HG02678 (cell line): ENCODE measurements around the gene AGAP1.

Experiments used
- ATAC-seq: cut with Tn5 transposase; IDR thresholded peaks from one replicate; pipeline ENCODE4 v1.9.1; 2021; ENCODE audit warnings: mild to moderate bottlenecking, moderate library complexity; ENCODE audit not compliant: unreplicated experiment

Gene AGAP1

DNA sequence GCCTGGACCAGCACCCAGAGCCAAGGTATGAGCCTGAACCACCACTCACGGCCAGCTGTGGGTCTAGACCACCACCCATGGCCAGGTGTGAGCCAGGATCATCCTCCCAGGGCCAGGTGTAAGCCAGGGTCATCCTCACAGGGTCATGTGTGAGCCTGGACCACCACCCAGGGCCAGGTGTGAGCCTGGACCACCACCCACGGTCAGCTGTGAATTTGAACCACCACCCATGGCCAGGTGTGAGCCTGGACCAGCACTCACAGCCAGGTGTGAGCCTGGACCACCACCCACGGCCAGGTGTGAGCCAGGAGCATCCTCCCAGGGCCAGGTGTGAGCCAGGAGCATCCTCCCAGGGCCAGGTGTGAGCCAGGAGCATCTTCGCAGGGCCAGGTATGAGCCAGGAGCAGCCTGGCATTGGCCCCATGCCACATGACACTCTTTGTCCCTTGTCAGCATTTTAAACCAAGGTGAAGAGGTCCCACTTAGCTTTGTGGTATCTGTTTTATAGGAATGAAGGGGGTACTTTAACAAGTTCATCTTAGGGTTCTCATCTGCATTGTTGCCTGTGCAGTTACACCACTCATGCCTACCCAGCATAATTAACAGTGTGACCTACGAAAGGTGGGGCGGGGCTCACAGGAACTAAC, 71.2 kb downstream of the AGAP1 start:
- ATAC-seq, result no peak

DNA sequence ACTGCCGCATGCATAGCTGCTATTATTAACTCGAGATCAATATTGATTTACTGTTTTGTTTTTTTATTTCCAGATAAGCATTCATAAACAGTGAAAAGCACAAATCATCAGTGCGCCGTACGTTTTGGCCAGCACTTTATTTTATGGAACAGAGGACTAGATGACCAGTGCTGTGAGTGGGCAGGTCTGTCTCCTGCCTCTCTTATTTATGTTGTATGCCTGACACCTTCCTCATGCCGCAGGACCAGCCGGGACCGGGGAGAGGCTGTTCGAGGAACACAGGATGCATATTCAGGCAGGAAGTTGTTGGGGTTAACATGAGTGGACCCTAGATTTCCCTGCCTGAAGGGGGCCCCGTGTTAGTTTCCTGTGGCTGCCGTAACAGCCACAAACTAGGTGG, 72.6 kb downstream of the AGAP1 start:
- ATAC-seq, result no peak

DNA sequence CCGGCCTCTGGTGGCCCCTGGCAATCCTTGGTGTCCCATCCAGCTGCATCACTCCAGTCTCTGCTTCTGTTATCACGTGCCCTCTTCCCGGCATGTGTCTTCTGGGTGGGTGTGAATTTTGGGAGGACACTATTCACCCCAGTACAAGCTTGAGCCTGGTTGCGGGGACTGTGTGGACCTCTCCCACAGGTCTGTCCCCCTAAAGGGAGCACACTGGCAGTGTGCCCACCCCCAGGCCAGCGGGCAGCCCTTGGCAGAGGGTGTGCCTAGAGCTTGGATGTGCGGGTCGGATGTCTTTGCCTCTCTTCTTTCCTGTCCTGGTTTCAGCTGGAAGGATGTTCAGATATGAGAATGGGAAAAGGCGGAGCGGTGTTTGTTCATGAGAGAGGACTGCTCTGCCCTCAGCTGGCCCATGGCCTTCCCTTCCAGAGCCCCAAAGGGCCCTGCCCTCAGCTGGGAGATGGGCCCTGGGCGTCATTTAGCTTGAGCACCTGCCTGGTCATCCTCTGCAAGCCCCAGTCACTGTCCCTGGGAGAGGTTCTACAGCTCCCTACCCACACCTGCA, 73.2 kb downstream of the AGAP1 start:
- no peak for ATAC-seq

DNA sequence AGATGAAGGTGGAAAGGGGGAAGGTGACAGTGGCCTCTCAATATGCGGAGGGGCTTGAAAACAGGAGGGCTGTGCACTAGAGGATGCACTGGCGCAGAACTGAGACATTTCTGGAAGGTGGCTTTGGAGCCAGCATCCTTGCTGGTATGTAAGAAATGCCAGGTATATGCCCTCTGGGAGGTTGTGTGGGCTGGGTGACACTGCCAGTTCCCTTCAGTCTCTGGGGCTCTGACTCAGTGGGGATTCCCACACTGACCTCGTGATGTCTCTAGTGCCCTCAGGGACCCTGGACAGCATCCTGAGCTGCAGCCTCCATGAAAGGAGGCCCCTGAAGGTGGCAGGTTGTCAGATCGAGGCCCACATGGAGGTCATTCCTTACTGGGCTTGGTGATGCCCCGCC, 74.0 kb downstream of the AGAP1 start:
- ATAC-seq, result no peak

DNA sequence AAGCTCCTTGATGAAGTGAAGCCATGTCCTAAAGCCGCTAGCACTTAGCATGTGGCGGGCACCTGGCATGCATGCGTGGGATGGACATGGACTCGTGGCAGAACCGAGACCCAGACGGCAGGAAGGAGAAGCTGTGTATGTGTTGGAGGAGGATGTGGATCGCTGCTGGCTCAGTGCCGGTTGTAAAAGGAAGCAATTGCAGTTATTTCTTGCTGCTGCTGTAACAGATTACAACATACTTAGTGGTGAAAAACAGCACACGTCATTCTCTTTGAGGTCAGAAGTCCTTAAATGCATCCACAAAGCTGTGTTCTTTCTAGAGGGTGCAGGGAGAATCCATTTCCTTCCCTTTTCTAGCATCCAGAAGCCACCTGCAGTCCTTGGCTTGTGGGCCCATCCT, 74.6 kb downstream of the AGAP1 start:
- no peak for ATAC-seq

DNA sequence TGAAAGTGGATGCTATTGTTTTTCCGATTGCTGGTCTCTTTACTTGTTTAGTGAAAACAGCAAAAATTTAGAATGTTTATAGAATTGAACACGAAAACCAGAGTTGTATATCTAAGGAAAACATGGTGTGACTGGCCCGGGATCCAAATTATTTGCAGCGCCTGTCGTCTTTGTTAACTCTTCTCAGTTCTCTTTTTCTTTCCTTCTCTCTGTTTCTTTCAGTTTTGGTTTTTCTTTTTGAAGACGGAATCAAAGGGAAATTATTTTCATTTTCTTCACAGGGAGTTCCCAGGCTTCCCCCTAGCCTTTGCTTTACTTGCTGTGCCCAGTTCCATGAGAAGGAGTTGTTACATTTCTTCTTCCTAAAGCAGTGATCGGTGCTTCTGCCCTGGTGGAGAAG, 76.0 kb downstream of the AGAP1 start:
- ATAC-seq, result no peak

DNA sequence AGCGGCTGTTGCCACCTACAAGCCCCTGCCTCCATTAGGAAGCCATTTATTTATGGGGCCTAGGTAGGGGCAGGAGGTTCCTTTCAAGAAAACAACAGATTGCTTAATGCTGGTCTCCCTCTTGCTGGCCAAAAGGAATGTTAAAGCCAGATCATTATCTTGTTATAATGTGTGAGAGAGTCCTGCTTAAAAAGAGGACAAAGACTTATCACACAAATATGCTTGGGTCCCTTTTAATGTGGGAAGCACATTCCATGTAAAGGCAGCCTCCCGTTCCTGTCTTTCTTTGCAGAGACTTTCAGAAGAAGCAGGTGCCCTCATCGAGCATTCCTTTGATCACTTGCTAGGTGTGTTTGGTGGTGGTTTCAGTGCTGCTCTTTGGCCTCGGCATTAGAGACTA, 76.4 kb downstream of the AGAP1 start:
- no peak for ATAC-seq

DNA sequence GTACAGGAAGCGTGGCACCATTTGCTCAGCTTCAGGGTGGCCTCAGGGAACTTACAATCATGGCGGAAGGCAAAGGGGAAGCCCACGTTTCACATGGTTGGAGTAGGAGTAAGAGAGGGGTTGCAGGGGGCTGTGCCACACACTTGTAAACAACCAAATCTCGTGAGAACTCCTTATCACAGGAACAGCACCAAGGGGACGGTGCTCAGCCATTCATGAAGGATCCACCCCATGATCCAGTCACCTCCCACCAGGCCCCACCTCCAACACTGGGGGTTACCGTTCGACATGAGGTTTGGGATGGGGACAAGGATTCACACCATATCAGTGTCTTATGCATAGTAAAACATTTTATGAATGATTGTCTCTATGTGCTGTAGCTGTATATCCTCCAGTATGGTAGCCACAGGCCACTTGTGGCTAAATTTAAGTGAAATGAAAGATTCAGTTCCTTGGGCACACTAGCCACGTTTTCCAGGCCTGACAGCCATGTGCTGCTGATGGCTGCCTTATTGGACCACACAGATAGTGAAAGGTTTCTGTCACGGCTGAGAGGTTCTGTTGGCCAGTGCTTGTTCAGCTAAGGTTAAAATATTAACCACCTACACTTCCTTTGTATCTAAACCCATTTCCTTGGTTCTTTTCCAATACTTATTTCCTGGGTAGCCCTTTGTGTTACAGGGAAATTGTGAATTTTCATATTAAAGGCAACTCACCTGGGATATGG, 77.3 kb downstream of the AGAP1 start:
- ATAC-seq, result no peak

DNA sequence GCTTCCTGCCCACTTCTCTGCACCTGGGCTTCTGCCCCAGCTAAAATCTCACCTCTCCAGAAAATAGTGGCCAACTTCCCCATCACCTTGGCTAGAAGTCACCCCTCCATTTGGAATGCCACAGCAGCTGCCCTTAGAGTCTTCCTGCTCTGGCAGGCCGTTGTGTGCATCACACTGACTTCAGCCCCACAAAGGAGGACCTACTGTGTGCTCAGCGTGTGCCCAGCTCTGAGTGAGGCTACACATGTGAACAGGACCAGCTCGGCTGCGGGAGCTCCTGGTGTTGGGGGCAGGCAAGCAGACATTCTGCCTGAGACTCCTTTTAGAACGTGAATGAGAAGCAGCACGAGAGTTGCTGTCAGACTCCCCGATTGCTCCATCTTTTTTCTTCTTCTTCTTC, 78.7 kb downstream of the AGAP1 start:
- no peak for ATAC-seq

DNA sequence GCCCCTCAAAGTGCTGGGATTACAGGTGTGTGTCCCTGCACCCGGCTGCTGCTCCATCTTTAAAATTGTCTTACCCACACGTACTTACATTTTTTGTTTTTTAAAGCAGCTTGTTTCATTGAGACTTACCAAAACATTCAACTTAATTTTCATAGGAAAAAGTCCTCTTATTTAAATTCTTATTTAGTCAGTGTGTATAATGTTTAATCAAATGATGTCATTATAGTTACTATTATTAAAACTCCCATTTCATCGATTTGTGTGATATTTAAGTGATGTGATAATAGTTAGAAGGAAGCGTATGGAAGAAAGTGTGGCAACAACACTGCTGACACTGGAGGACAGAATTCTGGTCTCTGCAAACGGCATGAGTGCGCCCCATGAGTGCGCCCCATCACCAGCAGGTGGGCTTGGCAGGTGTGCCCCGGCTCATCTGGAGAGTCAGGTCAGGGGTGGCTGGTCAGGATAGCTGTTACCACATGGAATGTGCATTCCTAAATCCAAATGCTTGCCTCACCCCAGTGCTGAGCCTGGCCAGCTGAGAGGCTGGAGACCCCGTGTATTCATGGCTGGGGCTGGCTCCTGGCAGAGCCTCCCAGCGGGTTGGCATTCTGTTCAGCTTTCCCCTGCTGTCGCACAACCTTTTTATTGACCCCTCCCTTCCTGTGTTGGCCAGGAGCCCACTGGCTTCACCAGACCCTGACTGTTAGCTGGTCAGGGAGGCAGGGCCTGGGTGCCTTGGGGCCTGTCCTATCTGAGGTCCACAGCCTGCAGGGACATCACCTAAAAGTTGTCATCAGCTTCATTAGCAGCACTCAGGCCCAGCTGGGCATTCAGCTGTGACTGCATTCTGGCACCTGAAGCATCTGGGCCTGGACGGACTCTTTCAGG, 79.7 kb downstream of the AGAP1 start:
- ATAC-seq, result no peak

DNA sequence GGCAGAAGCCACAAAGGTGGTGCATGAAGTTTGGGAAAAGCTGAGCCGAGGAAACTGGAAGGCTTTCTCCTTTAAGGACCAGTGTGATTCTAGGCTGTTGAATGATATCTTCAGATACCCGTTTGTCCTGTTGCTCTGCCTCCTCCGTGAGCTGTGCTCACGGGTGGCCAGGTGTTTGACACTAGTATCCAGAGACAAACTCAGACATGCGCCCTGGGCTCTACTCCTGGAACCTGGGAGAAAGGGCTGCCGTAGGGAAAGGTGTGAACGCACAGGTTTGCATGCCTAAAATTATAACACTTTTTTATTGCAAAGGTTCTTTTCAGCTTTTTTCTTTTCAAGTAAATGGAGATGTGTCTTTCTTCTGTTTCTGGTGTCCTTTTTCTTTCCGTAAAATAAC, 81.6 kb downstream of the AGAP1 start:
- no peak for ATAC-seq

DNA sequence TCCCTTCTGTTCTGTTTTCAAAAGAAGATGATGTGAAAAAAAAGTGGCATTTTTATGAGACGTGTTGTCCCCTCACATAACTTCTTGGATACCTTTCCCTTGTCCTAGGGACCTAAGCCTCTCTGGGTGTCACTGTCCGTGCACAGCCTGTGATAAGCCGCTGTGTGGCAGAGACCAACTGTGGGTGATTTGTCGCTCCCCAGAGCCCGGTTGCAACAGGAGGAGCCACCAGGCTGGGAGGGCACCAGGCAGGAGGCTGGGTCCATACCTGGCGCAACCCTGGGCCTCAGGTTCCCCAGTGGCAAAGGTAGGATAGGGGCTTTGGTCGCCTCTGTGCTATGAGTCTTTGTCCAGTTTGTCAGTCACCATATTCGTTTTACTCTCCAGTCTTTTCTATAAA, 82.1 kb downstream of the AGAP1 start:
- no peak for ATAC-seq

DNA sequence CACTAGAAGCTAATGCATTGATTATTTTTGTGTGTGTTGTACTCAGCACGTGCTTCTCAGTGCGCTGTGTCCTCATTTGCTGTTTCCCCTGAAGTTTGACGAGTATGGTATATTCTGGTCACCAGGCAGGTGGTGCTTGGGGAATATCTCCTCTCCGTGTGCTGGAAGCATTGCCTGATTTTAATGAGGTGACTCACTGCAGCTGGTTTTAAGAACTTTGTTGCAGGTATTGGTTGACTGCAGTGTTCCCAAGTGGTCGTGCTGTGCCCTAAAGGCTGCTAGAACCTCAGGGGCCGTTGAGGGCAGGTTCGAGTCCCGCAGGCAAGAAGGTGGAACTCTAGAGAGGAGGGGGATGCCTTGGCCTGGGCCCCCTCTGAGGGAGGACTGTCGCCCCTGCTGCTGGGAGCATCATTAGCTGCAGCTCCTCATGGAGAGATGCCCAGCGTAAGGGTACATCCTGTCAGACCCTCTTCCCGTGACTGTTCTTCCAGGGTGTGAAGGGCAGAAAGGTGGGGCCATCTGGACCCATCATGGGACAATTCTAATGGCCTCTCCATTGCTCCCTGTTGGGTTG, 82.6 kb downstream of the AGAP1 start:
- no peak for ATAC-seq

DNA sequence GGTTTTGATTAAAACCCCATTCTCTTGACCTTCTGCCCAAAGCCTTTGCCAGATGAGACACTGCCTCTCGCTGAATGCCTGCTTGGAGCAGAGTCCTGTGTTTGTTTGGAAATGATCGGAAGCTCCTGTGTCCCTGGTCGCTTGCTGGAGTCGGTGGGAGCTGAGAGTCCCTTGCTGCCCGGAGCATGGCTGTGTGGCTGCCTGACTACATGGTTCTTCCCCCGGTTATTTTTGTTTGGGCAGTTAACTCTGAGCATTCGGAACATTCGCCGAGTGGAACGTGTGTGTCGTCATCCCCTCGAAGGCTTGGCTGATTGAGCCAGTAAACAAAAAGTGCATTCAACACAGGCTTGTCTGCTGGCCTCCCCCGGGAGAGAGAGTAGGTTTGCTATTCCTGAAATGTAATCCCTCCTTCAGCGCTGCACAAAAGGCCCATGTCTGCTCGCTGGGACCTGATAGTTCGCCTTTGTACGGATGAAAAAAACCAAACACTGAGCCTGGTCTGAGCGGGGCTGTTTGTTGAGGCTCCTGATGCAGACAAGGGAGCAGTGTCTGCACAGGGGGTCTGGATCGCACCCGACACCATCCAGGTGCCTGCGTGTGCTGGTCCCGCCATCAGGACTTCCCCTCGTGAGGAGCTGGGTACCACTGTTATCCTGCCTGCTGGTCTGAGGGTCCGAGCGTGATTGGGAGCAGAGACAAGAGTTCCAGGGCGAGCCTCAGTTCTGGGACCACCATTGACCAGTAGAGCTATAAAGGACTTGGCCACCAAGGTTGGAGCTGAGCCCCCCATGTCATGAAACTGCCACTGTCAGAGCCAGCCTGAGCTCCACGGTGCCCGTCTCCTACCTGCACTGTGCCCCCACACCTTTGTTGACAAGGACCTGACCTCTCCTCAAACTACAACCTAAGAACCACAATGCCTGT, 83.8 kb downstream of the AGAP1 start:
- ATAC-seq, result no peak

DNA sequence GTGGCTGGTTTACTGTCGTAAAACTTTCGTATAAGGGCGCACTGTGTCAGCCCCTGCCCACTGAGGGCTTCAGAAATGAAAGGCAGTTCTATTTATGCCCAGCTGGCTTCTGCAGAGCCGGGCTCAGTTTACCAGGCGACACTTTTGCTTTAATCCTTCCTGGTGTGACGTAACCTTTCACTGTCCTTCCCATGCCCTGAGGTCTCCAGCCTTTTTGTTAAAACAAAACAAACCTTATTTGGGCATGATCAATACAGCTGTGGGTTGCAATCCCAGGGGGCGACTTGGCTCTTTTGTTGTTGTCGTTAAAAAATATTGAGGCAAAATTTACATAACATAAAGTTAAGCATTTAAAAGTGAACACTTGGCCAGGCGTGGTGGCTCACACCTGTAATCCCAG, 85.3 kb downstream of the AGAP1 start:
- ATAC-seq, result no peak

DNA sequence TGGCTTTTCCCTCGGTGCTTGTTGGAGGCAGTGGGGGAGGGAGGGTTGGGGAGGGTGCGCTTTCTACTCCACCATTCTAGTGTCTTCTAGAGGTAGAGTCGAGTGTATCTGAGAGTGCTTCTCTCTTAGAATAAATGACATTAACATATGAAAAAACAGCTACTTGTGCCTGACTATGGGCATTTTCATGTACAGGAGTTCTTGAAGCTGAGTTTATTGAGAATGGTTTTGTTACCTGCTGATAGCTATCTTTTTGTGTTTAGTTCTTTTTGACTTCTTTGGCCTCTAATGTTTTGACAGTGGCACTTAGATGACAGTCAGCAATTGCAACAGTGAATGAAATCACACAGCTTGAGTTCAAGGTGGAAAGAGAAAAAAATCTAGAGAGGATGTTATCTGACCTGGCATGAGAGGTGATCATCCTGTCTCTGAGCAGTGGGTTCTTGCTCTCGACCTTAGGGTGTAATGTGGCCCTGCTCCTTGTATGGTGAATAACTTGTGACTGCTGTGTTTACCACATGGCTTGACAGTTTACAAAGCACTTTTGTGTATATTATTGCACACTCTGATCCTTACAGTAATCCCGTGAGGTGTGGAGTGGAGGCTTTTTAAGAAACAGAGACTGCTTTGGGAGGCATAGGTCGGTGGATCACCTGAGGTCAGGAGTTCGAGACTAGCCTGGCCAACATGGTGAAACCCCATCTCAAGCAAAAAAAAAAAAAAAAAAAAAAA, 86.7 kb downstream of the AGAP1 start:
- no peak for ATAC-seq

DNA sequence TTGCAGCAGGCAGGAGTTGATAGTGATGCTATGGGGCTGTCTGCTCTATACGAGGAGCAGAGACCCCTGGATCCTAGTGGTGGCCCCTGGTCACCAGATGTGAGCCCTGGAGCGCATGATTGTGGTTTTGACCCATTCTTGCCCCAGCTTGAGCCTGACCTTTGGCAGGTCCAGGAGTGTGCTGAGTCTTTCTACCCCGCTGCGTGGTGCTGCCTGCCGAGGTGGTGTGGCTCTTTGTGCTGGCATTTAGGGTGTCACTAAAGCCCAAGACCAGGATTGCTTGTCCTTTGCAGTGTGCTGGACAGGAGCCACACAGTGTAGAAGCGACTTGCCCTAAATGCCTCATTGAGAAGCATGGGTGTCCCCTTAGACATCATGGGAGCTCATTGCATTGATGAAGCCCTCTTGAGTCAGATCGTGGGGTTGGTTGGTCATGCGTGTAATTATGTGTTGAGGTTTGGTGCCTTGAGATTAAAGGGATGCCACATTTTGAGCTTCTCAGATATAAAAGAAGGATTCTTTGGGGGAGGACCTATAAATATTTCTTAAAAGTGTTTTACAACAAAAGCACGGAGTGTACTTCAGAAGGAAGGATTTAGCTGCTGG, 88.3 kb downstream of the AGAP1 start:
- ATAC-seq, result no peak

DNA sequence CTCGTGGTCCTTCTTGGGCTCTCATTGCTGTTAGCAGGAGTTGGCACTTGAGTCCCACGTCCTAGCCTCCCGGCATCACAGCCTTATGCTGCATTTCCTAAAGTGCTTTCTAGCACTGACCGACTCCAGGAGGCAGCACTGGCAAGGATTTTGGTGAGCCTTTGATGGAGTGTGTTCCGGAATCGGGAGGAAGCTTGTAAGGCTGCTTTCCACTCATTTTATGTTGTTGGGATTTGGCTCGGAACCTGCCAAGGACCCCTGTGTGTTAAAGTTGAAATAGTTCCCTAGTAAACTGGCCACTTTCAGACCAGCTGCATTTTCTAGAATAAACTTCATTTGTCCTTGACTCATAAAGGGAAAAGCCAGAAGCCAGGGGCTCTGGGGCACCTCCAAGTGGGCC, 88.9 kb downstream of the AGAP1 start:
- ATAC-seq, result no peak

DNA sequence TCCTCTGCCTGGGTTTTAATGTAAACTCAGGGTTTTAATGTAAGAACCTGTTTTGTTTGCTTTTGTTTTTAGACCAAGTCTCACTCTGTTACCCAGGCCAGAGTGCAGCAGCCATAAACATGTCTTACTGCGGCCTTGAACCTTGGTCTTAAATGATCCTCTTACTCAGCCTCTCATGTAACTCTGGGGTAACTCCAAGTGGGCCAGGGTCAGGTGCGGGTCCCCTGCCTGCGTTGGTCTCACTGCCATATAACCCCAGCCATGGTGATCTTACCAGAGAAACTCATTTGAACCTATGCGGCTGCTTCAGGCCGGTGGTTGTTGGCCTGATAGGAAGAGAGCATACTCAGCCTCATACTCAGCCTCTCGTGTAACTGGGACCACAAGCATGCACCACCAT, 89.3 kb downstream of the AGAP1 start:
- no peak for ATAC-seq
